Measurements from ENCODE around the gene SLC16A9.
"Not testable (repeated sequence)": the region's sequence is repeated elsewhere in the genome, so short reads cannot be mapped to it uniquely, and the experiment has no call there.

The SLC16A9 gene

DNA sequence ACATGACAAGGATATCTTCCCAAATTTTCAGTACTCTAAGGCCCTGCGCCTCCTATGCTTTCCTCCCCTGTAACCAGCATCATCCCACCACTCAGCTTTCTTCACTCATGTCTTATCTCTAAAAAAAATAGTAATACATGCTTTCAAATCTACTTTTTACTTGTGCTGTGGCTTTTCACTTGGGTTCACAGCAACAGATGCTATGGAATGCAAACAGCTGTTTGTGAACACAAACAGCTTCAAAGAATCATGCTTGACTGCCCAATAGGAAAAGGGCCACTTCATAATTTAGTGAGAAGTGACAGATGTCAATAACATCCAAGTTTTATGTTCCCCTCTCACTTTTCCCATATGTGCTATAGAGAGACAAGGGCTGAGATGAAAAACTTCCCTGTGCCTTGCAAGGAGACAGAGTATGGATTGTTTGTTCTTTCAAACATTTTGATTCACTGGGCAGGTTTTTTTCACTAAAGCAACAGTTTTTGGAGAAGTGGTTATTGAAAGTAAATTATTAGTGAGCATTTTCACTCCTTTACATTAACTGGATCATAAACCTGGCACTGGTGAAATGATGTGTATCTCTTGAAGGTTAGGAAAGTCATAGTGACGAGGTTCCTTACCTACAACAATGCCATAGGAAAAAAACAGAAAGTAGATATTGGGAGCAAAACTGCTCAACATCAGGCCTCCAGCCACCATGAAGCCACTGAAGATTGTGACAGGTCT, 37.3 kb downstream of the SLC16A9 start:
- DNase-seq: no peak

GRCh38 chr10:59670269-59670668, 39.4 kb downstream of the SLC16A9 start:
- DNase-seq: no peak

DNA sequence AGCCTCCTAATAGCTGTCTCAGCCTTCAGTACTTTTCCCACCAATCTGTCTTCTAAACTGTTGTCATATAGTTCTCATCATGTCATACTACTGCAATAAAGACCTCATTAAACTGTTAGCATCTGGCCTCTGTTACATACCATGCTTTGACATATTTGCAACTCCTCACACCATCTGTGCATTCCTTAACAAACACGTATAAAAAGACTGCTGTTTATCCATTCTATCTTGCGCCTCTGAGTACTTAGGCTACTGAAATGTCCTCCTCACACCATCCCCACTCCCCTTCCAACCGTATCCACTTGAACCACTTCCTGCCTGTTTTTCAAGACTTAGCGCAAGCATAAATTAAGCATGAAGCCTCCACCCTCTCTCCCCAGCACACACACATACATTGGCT, 41.6 kb downstream of the SLC16A9 start:
- no peak for DNase-seq

DNA sequence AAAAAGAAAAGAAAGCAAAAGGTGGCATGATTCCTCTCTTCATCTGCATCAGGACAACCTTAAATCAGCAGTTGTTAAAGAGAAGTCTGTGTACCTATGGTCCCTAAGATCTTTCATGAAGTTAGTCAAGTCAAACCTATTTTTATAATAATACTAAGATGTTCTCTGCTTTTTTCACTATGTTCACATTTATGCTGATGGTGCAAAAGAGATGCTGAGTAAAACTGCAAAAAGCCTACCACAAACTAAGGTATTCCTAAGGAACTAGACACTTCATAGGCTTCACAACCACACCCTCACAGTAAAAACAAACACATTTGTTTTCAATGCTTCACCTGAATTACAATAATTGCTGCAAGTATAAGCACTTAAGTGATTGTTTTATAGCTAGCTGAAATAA, 43.3 kb downstream of the SLC16A9 start:
- no peak for DNase-seq

- DNase-seq: not testable (repeated sequence)
Observed at GRCh38 chr10:59663213-59663612, 46.4 kb downstream of the SLC16A9 start.

DNA sequence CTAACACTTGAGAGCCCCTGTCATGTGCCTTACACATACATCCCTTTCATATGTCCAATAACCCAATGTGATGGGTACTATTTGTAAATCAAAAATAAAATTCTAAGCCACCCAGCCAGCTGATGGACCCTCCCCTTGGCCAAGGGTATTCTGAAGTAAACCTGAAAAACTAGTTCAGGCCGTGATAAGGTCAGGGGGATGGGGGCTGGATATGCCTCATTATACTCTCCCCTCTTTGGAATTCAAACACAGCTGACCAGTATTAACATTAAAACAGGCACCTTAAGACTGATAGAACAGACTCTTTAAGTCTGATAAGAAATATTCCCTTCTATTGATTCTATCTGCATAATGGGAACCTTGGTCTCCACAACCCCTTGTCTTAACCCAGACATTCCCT, 51.9 kb downstream of the SLC16A9 start:
- no peak for DNase-seq

DNA sequence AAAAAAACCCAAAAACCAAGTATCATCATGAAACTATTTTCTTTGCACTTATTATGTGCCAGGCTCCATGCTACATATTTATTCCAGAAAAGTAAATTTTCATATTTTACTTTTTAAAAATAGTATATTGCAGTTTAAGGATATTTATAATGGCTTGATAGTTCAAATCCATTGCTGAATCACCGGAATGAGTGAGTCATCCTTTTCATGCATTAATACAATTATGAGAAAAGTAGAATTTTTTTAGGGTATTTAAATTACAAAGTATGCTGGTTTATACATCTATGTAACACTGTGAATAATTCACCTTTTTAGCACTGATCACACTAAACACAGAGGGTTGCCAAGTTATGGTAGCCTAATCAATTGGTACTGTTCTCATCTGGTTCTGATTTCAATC, 54.3 kb downstream of the SLC16A9 start:
- DNase-seq: no peak

- no peak for DNase-seq
Observed at GRCh38 chr10:59654007-59654406, 55.6 kb downstream of the SLC16A9 start.

GRCh38 chr10:59651902-59652301, 57.7 kb downstream of the SLC16A9 start:
- no peak for DNase-seq

- no peak for DNase-seq
Observed at GRCh38 chr10:59649606-59650346, 59.9 kb downstream of the SLC16A9 start.

- DNase-seq: no peak
Observed at GRCh38 chr10:59648711-59649201, 60.9 kb downstream of the SLC16A9 start.

- no peak for DNase-seq
Observed at GRCh38 chr10:59644841-59645240, 64.8 kb downstream of the SLC16A9 start.

DNA sequence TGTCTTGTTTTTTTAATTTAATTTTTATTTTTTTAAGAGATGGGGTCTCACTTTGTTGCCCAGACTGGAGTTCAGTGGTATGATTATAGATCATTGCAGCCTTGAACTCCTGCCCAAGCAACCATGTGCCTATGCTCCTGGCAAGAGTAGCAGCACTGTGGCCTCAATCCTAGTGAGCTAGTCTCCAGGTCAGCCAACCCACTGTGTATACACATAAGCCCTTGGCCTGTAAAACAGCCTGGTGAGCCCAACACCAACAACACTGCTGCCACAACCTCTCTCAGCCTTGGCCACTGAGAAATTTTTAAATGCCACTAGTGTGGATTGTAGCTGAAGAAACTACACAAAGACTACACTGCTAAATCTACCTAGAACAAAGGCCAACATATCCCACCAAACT, 68.0 kb downstream of the SLC16A9 start:
- DNase-seq: not testable (repeated sequence)

GRCh38 chr10:59635502-59636290, 74.0 kb downstream of the SLC16A9 start:
- no peak for DNase-seq

DNA sequence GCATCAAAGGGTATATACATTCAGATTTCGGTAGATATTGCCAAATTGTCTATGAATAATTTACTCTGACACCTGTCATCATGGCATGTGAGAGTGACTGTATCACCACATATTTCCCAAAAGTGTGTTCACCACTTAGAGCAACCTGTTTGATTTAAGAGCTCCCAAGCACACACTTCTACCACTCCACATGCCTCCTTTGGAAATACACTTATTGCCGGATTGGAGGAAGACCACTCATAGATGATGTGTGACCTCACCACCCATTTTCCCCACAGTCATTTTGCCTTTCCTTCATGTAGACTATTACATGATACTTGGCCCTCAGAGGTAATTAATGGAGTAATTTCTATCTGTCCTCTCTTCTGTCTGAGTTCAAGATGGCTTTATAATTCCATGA, 75.5 kb downstream of the SLC16A9 start:
- no peak for DNase-seq

- DNase-seq: no peak
Observed at GRCh38 chr10:59633063-59633462, 76.6 kb downstream of the SLC16A9 start.

GRCh38 chr10:59631882-59632807, 77.5 kb downstream of the SLC16A9 start:
- DNase-seq: no peak

DNA sequence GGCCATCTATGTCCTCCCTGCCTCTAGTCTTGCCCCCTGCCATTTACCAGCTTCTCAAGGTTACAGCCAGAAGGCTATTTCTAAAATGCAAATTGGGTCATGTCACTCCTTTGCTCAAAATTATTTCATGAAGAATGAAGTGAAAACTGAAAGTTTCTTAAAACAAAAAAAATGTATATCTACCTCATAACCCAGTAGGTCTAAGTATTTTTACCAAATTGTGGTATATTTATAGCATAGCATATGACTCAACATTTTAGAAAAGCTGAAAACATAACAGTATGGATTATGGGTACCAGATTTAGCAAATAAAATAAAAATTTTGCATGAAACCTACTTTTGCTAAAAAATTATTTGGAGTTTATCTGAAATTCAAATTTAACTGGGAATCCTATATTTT, 78.4 kb downstream of the SLC16A9 start:
- DNase-seq: no peak

GRCh38 chr10:59628965-59629364, 80.7 kb downstream of the SLC16A9 start:
- DNase-seq: no peak

- no peak for DNase-seq
Observed at GRCh38 chr10:59628456-59628855, 81.2 kb downstream of the SLC16A9 start.

DNA sequence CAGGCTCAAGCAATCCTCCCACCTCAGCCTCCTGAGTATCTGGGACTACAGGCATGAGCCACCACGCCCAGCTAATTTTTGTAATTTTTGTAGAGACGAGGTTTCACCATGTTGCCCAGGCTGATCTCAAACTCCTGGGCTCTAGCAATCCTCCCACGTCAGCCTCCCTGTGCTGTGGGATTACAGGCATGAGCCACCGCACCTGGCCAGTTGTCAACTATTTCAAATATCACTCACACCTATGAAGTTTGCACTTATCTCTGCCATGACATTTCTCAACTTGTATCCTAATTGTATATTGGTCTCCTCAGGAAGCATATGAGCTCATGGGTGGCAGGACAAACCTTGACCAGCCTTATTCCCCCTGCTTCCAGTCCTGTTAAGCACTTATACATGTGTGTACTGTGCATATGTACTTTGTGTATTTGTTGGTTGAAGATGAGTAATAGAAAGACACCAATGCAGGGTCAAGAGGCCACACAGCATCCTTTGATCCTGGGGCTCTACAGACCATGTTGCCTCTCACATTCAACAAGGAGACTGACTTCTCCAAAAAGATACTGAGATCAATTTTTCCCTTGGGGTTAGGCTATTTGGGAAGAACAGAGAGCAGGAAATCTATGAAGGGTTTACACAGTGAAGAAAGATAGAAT, 82.2 kb downstream of the SLC16A9 start:
- DNase-seq: no peak

DNA sequence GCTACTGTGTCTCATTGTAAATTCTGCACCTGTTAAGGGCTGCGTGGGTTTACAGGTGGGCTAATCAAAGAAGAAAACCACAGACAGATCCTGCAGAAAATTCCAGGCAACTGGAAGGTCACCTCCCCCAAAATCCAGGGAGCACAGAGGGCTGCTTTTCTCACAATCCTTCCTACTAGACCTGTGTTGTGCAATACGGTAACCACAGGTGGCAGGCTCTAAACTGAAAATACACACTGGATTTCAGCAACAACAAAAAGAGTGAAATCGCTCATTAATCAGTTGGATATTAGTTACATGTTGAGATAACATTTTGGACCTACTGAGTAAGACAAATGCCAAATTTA, 83.2 kb downstream of the SLC16A9 start:
- DNase-seq: no peak
